ENCODE data around the gene MYO1A.

- TF ChIP-seq TAF1 (IDR thresholded peaks at IDR 0.05; ENCODE audit: low read depth, low read length) (no peak), POLR2A (IDR thresholded peaks at IDR 0.05; ENCODE audit: low read depth, low read length) (no peak), SPI1 (IDR thresholded peaks at IDR 0.05; ENCODE audit: low read depth, low read length) (no peak), POLR2AphosphoS5 (IDR thresholded peaks at IDR 0.05; ENCODE audit: low read depth, low read length) (no peak), POU2F2 (IDR thresholded peaks at IDR 0.05; ENCODE audit: low read depth, low read length) (no peak), PAX5 (IDR thresholded peaks at IDR 0.05; ENCODE audit: insufficient read depth, low read length, severe bottlenecking) (no peak)
Observed at GRCh38 chr12:57048423-57049118, 1.4 kb downstream of the MYO1A start.

All from GM12891 (cell line).